Measurements from ENCODE around the gene MKRN2. TPM values are rescaled to one million over a fixed set of nuclear protein-coding genes. Genes with fewer than 3 reads are reported as not detected.
"Not testable (repeated sequence)": the region's sequence is repeated elsewhere in the genome, so short reads cannot be mapped to it uniquely, and the experiment has no call there.

Gene MKRN2
- total RNA-seq, 2 donors from 2014 or later = 20.9 to 21.2 TPM

GRCh38 chr3:12629560-12629959 lies 72.7 kb downstream of the MKRN2 start:
- intact Hi-C loops (cut with DNase I) = no loop called here
- Histone ChIP-seq H3K27me3 (no peaks in the 10 kb centered on the region), H3K9me3 (no peaks in the 10 kb centered on the region), H3K36me3 (no peaks in the 10 kb centered on the region), H3K4me3 (no peak overlapping the region), H3K9ac (ENCODE audit: low read depth in 2 of 2, low read length in 2 of 2) (no peak overlapping the region), H3K27ac (no peak overlapping the region), H3K4me1 (no peaks in the 10 kb centered on the region)
- no peak for TF ChIP-seq CTCF (IDR thresholded peaks at IDR 0.05)
- no peak for DNase-seq

- intact Hi-C loops (cut with DNase I) = no loop called here
- H3K4me1 ChIP-seq = no peaks in the 10 kb centered on the region
- no peaks in the 10 kb centered on the region for H3K27me3 ChIP-seq
- H3K9ac ChIP-seq (ENCODE audit: low read depth in 2 of 2, low read length in 2 of 2) = no peak overlapping the region
- H3K4me3 ChIP-seq = no peak overlapping the region
- no peak overlapping the region for H3K27ac ChIP-seq
- TF ChIP-seq CTCF (IDR thresholded peaks at IDR 0.05) = no peak
- H3K9me3 ChIP-seq = no peaks in the 10 kb centered on the region
- H3K36me3 ChIP-seq = no peaks in the 10 kb centered on the region
- DNase-seq = no peak
Observed at GRCh38 chr3:12630292-12630691, 73.4 kb downstream of the MKRN2 start.

- H3K36me3 ChIP-seq; H3K27me3 ChIP-seq; H3K4me1 ChIP-seq; H3K27ac ChIP-seq; intact Hi-C loops (cut with DNase I); H3K9ac ChIP-seq (ENCODE audit: low read depth in 2 of 2, low read length in 2 of 2); H3K4me3 ChIP-seq; H3K9me3 ChIP-seq; DNase-seq: not testable (repeated sequence)
Observed at GRCh38 chr3:12630843-12631242, 74.0 kb downstream of the MKRN2 start.

GRCh38 chr3:12632523-12632922 lies 75.6 kb downstream of the MKRN2 start:
- TF ChIP-seq CTCF (IDR thresholded peaks at IDR 0.05) = no peak
- Histone ChIP-seq H3K27me3 (no peaks in the 10 kb centered on the region), H3K36me3 (no peaks in the 10 kb centered on the region), H3K27ac (no peak overlapping the region), H3K9me3 (no peaks in the 10 kb centered on the region), H3K4me1 (no peaks in the 10 kb centered on the region), H3K4me3 (no peak overlapping the region), H3K9ac (ENCODE audit: low read depth in 2 of 2, low read length in 2 of 2) (no peak overlapping the region)
- intact Hi-C loops (cut with DNase I) = no loop called here
- DNase-seq = no peak

GRCh38 chr3:12633108-12633507 lies 76.2 kb downstream of the MKRN2 start:
- no peak overlapping the region for H3K4me3 ChIP-seq
- H3K36me3 ChIP-seq = no peaks in the 10 kb centered on the region
- no peak for DNase-seq
- H3K9ac ChIP-seq (ENCODE audit: low read depth in 2 of 2, low read length in 2 of 2) = no peak overlapping the region
- TF ChIP-seq CTCF (IDR thresholded peaks at IDR 0.05) = no peak
- H3K4me1 ChIP-seq = no peaks in the 10 kb centered on the region
- no peaks in the 10 kb centered on the region for H3K27me3 ChIP-seq
- intact Hi-C loops (cut with DNase I) = no loop called here
- H3K9me3 ChIP-seq = no peaks in the 10 kb centered on the region
- H3K27ac ChIP-seq = no peak overlapping the region

Other genes starting within 250 kb of the MKRN2 start
- gene TSEN2, start 72.6 kb upstream of the MKRN2 start, total RNA-seq = 10 to 100 TPM; 13.7 to 21.1 TPM
- gene MKRN2OS, start 11.6 kb upstream of the MKRN2 start, total RNA-seq = 1 to 10 TPM; 6.1 to 6.5 TPM
- gene RAF1, start 107.0 kb downstream of the MKRN2 start, total RNA-seq = 10 to 100 TPM; 66.1 to 79.5 TPM
- gene TMEM40, start 202.2 kb downstream of the MKRN2 start, total RNA-seq = not detected
- gene CAND2, start 239.6 kb downstream of the MKRN2 start, total RNA-seq = 1 to 10 TPM in 1 of 2 donors, under 1 TPM in 1; 0.72 to 2.2 TPM